PC-9 (cell line): ENCODE results near the gene CYGB. TPM values are rescaled to one million over a fixed set of nuclear protein-coding genes. Genes with fewer than 3 reads are reported as not detected.
"Not testable (repeated sequence)": the region's sequence is repeated elsewhere in the genome, so short reads cannot be mapped to it uniquely, and the experiment has no call there.

Source experiments
- BruUV-seq: library from RNA; stranded (reverse); fragments of 400-500 nt; replicated peaks from 2 replicates; lab custom pipeline; 2021; lab: Mats Ljungman, UMichigan
- CTCF ChIA-PET: fragments of 300-600 bp; sonication (Branson Sonifier 250); formaldehyde crosslinking; loops from one replicate; lab custom pipeline; 2022; ENCODE audit warnings: antibody characterized with exemption; lab: Charles Lee
- POLR2A ChIA-PET: fragments of 300-600 bp; sonication (Branson Sonifier 250); formaldehyde crosslinking; loops from one replicate; lab custom pipeline; 2022; ENCODE audit warnings: antibody characterized with exemption; ENCODE audit not compliant: unreplicated experiment; lab: Charles Lee
- DNase-seq, 2 experiments: peaks; one replicate each; pipeline versions ENCODE4 v3.0.0 to v3.0.0-alpha.2; 2015 to 2022; ENCODE audit warnings: mixed read lengths in 1 of 2
- H2AFZ ChIP-seq: fragments of 200-600 bp; sonication (generic); 2 replicates; pipeline ENCODE4 v1.8.1; 2017; ENCODE audit warnings: antibody characterized with exemption
- H3F3A ChIP-seq: fragments of 200-600 bp; sonication (generic); 2 replicates; pipeline ENCODE4 v1.8.1; 2017; ENCODE audit warnings: antibody characterized with exemption, mild to moderate bottlenecking, low read depth; ENCODE audit not compliant: insufficient read depth
- H3K27ac ChIP-seq: fragments of 200-600 bp; sonication (generic); 2 replicates; pipeline ENCODE4 v1.6.1; 2016; ENCODE audit warnings: mixed run types
- H3K27me3 ChIP-seq: fragments of 200-600 bp; sonication (generic); 2 replicates; pipeline ENCODE4 v1.6.1; 2016; ENCODE audit warnings: low read depth, mixed run types; ENCODE audit not compliant: insufficient read depth
- H3K36me3 ChIP-seq: fragments of 200-600 bp; sonication (generic); 2 replicates; pipeline ENCODE4 v1.6.1; 2016; ENCODE audit warnings: low read depth, mixed run types
- H3K4me1 ChIP-seq: fragments of 200-600 bp; sonication (generic); replicated peaks from 2 replicates; pipeline ENCODE4 v1.6.1; 2016; ENCODE audit warnings: mixed run types; ENCODE audit not compliant: insufficient read depth
- H3K4me2 ChIP-seq: fragments of 200-600 bp; sonication (generic); 2 replicates; pipeline ENCODE4 v1.6.1; 2017; ENCODE audit warnings: mixed run types
- H3K4me3 ChIP-seq: fragments of 200-600 bp; sonication (generic); 2 replicates; pipeline ENCODE4 v1.6.1; 2016; ENCODE audit warnings: mixed run types
- H3K79me2 ChIP-seq: fragments of 200-600 bp; sonication (generic); 2 replicates; pipeline ENCODE4 v1.6.1; 2017; ENCODE audit warnings: low read depth, mixed run types
- H3K9me2 ChIP-seq: fragments of 200-600 bp; sonication (generic); 2 replicates; pipeline ENCODE4 v1.8.1; 2017; ENCODE audit warnings: mild to moderate bottlenecking; ENCODE audit not compliant: insufficient read depth
- H3K9me3 ChIP-seq: fragments of 200-600 bp; sonication (generic); 2 replicates; pipeline ENCODE4 v1.8.1; 2016; ENCODE audit warnings: low read depth; ENCODE audit not compliant: insufficient read depth
- H4K20me1 ChIP-seq: fragments of 200-600 bp; sonication (generic); 2 replicates; pipeline ENCODE4 v1.8.1; 2017; ENCODE audit not compliant: insufficient read depth
- EZH2 ChIP-seq: fragments of 200-600 bp; sonication (generic); IDR thresholded peaks from 2 replicates; pipeline ENCODE4 v1.8.0; 2017; ENCODE audit warnings: antibody characterized with exemption, low read depth
- intact Hi-C: fragments of 100-400 bp; cut with micrococcal nuclease; formaldehyde crosslinking; loops from one replicate; pipeline ENCODE4 v1.10.0; 2022; ENCODE audit not compliant: unreplicated experiment
- total RNA-seq: library from RNA; stranded (reverse); gene quantifications from 2 replicates; pipeline ENCODE4 v1.2.3, GENCODE V29; 2021
- TF ChIP-seq, protein P1 (sequence below): fragments of 200-600 bp; sonication (generic); conservative IDR thresholded peaks from 2 replicates; pipeline ENCODE4 v1.6.1; 2017; ENCODE audit warnings: mixed run types, antibody characterized with exemption, mild to moderate bottlenecking, moderate library complexity

CYGB gene
- total RNA-seq, 1 experiment from 2014 or later, result 1.1 TPM

GRCh38 chr17:76565728-76566612, 28.5 kb upstream of the CYGB start:
- Histone ChIP-seq H3K79me2 (peaks cover 18% of the 10 kb centered on the region), H3K9me3 (no peaks in the 10 kb centered on the region), H2AFZ (no peak overlapping the region), H3K9me2 (no peaks in the 10 kb centered on the region), H3K4me2 (no peak overlapping the region), H3K27ac (no peak overlapping the region), H3K4me1 (no peaks in the 10 kb centered on the region), H3K27me3 (no peaks in the 10 kb centered on the region), H4K20me1 (peaks cover 31% of the 10 kb centered on the region), H3K36me3 (peaks cover 11% of the 10 kb centered on the region), H3K4me3 (no peak overlapping the region), H3F3A (peaks cover 36% of the 10 kb centered on the region)
- intact Hi-C loops, result no loop called here
- TSS peak; percentile 29 for BruUV-seq
- ChIA-PET CTCF (interaction anchor here (0.6 to 1.0 kb wide), 3 partner anchors 58 to 855 kb away, joined by 4 to 18 read pairs (median 4); no protein-coding TSS in a partner anchor), POLR2A (interaction anchor here (0.6 to 0.7 kb wide), 3 partner anchors 58 to 91 kb away, joined by 3 to 6 read pairs (median 3); no protein-coding TSS in a partner anchor)
- TF ChIP-seq EZH2, result no peak
- TF ChIP-seq, protein P1, sequence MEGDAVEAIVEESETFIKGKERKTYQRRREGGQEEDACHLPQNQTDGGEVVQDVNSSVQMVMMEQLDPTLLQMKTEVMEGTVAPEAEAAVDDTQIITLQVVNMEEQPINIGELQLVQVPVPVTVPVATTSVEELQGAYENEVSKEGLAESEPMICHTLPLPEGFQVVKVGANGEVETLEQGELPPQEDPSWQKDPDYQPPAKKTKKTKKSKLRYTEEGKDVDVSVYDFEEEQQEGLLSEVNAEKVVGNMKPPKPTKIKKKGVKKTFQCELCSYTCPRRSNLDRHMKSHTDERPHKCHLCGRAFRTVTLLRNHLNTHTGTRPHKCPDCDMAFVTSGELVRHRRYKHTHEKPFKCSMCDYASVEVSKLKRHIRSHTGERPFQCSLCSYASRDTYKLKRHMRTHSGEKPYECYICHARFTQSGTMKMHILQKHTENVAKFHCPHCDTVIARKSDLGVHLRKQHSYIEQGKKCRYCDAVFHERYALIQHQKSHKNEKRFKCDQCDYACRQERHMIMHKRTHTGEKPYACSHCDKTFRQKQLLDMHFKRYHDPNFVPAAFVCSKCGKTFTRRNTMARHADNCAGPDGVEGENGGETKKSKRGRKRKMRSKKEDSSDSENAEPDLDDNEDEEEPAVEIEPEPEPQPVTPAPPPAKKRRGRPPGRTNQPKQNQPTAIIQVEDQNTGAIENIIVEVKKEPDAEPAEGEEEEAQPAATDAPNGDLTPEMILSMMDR, result no peak
- no peak for DNase-seq

DNA sequence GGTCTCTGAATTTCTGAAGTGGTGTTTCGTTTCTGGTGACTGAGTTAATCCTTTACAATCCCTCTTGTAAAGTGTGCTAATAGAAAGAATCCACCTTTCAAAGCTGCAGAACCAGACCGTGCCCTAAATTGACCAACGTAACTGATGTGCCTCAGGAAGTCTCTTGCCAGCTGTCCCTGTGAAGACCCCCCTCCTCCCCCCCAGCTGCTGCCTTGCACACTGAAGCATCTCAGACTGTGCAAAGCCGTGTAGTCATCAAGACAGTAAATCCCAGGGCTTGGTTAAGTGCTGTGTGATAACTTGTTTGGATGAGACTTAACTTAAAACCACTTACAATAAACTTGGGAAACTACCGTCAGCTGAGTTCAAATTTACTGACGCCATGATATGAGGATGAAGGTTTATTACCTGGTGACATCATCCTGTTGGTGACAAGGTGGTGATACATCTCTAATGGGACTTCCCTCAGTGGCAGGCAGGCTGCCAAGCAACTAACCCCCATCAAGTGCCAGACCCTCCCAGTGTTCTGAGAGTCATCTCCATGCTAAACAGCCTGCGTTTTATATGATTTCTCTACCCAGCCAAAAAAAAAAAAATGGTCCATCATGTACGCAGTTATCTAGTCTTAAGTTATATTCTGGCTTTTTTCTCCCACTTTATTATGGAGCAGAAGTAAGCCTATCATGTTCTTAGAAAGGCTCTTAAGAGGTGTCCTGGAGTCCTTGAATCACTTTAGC, 27.6 kb upstream of the CYGB start:
- Histone ChIP-seq H4K20me1 (peaks cover 40% of the 10 kb centered on the region), H3K36me3 (peaks cover 18% of the 10 kb centered on the region), H3K79me2 (peaks cover 26% of the 10 kb centered on the region), H3F3A (peaks cover 45% of the 10 kb centered on the region)
- H3K27me3 ChIP-seq, H3K27ac ChIP-seq, H3K9me3 ChIP-seq, H3K4me3 ChIP-seq, BruUV-seq, H3K9me2 ChIP-seq, H3K4me2 ChIP-seq, H3K4me1 ChIP-seq, H2AFZ ChIP-seq, DNase-seq, intact Hi-C loops: not testable (repeated sequence)
- POLR2A ChIA-PET, result interaction anchor here (0.7 kb wide), 1 partner anchor 90 kb away, joined by 3 read pairs; no protein-coding TSS in a partner anchor
- CTCF ChIA-PET, result interaction anchor here (1.0 kb wide), 1 partner anchor 59 kb away, joined by 4 read pairs; no protein-coding TSS in a partner anchor

GRCh38 chr17:76563359-76563758, 25.9 kb upstream of the CYGB start:
- H3K36me3 ChIP-seq, result peaks cover 18% of the 10 kb centered on the region
- H3K4me1 ChIP-seq, result peaks cover 23% of the 10 kb centered on the region
- BruUV-seq, H3K9me2 ChIP-seq, H3K4me3 ChIP-seq, H3K4me2 ChIP-seq, DNase-seq, H3K27ac ChIP-seq, H3K27me3 ChIP-seq, H2AFZ ChIP-seq, POLR2A ChIA-PET, intact Hi-C loops, H3K9me3 ChIP-seq: not testable (repeated sequence)
- H3K79me2 ChIP-seq, result peaks cover 44% of the 10 kb centered on the region
- CTCF ChIA-PET, result interaction anchor here (0.6 kb wide), 1 partner anchor 60 kb away, joined by 5 read pairs; no protein-coding TSS in a partner anchor
- H3F3A ChIP-seq, result peaks cover 53% of the 10 kb centered on the region
- H4K20me1 ChIP-seq, result peaks cover 56% of the 10 kb centered on the region
